SK-N-SH treated with all-trans-retinoic acid at 6 μM for 48 hours (cell line): ENCODE data around the gene CACNA1B.

Experiments
- ATAC-seq: fragments of 200-7000 bp; cut with Tn5 transposase; 3 replicates; pipeline ENCODE4 v1.9.1; 2020; ENCODE audit warnings: mild to moderate bottlenecking, moderate library complexity
- ARNTL ChIP-seq: fragments of 450-650 bp; formaldehyde crosslinking; IDR thresholded peaks from 2 replicates; pipeline ENCODE4 v1.5.0; 2020; ENCODE audit warnings: low read depth, mild to moderate bottlenecking, moderate library complexity, borderline replicate concordance
- CREB5 ChIP-seq: fragments of 250-450 bp; sonication (Bioruptor Pico); IDR thresholded peaks from 2 replicates; pipeline ENCODE4 v1.5.1; 2020; ENCODE audit warnings: low read depth, mild to moderate bottlenecking, moderate library complexity
- CSDC2 ChIP-seq: fragments of 250-450 bp; sonication (Bioruptor Pico); IDR thresholded peaks from 2 replicates; pipeline ENCODE4 v1.5.0; 2020; ENCODE audit warnings: mild to moderate bottlenecking, moderate library complexity
- CSRNP3 ChIP-seq: fragments of 250-450 bp; sonication (Bioruptor Pico); IDR thresholded peaks from 2 replicates; pipeline ENCODE4 v1.5.1; 2021; ENCODE audit warnings: mild to moderate bottlenecking, moderate library complexity
- ESRRG ChIP-seq: fragments of 250-450 bp; sonication (Bioruptor Pico); IDR thresholded peaks from 2 replicates; pipeline ENCODE4 v1.6.1; 2021; ENCODE audit warnings: mild to moderate bottlenecking
- OSR1 ChIP-seq: fragments of 250-450 bp; sonication (Bioruptor Pico); IDR thresholded peaks from 2 replicates; pipeline ENCODE4 v1.8.0; 2022; ENCODE audit warnings: moderate library complexity, mild to moderate bottlenecking, inconsistent platforms
- POU6F1 ChIP-seq: fragments of 250-450 bp; sonication (Bioruptor Pico); IDR thresholded peaks from 2 replicates; pipeline ENCODE4 v1.8.0; 2021; ENCODE audit warnings: low read depth, mild to moderate bottlenecking, moderate library complexity, borderline replicate concordance
- PPARA ChIP-seq: fragments of 250-450 bp; sonication (Bioruptor Pico); IDR thresholded peaks from 2 replicates; pipeline ENCODE4 v1.5.0; 2020; ENCODE audit warnings: mild to moderate bottlenecking, borderline replicate concordance
- RARB ChIP-seq: fragments of 250-450 bp; sonication (Bioruptor Pico); IDR thresholded peaks from 2 replicates; pipeline ENCODE4 v1.8.0; 2021; ENCODE audit warnings: mild to moderate bottlenecking, moderate library complexity
- SNAI2 ChIP-seq: fragments of 250-450 bp; sonication (Bioruptor Pico); IDR thresholded peaks from 2 replicates; pipeline ENCODE4 v1.5.0; 2020; ENCODE audit warnings: mild to moderate bottlenecking, moderate library complexity
- TCF4 ChIP-seq: fragments of 250-450 bp; sonication (Bioruptor Pico); IDR thresholded peaks from 2 replicates; pipeline ENCODE4 v1.8.0; 2021; ENCODE audit warnings: mild to moderate bottlenecking, moderate library complexity, borderline replicate concordance
- TOX ChIP-seq: fragments of 250-450 bp; sonication (Bioruptor Pico); IDR thresholded peaks from 2 replicates; pipeline ENCODE4 v1.8.0; 2021; ENCODE audit warnings: mild to moderate bottlenecking, moderate library complexity, borderline replicate concordance
- ZC3H10 ChIP-seq: fragments of 250-450 bp; sonication (Bioruptor Pico); IDR thresholded peaks from 2 replicates; pipeline ENCODE4 v1.5.1; 2021; ENCODE audit warnings: mild to moderate bottlenecking, moderate library complexity
- ZFP3 ChIP-seq: fragments of 250-450 bp; sonication (Bioruptor Pico); IDR thresholded peaks from 2 replicates; pipeline ENCODE4 v1.5.0; 2020; ENCODE audit warnings: mild to moderate bottlenecking, moderate library complexity
- ZFP30 ChIP-seq: fragments of 450-650 bp; formaldehyde crosslinking; IDR thresholded peaks from 2 replicates; pipeline ENCODE4 v1.5.0; 2022; ENCODE audit warnings: mild to moderate bottlenecking, moderate library complexity
- ZNF565 ChIP-seq: fragments of 450-650 bp; formaldehyde crosslinking; conservative IDR thresholded peaks from 2 replicates; pipeline ENCODE4 v1.5.0; 2020; ENCODE audit warnings: low read depth, mild to moderate bottlenecking, moderate library complexity
- ZNF70 ChIP-seq: fragments of 450-650 bp; formaldehyde crosslinking; IDR thresholded peaks from 2 replicates; pipeline ENCODE4 v1.5.0; 2020; ENCODE audit warnings: mild to moderate bottlenecking, moderate library complexity
- ZNF8 ChIP-seq: fragments of 450-650 bp; formaldehyde crosslinking; IDR thresholded peaks from 2 replicates; pipeline ENCODE4 v1.5.0; 2020; ENCODE audit warnings: mild to moderate bottlenecking, moderate library complexity

Gene CACNA1B

GRCh38 chr9:137891588-137892423 is 14.2 kb downstream of the CACNA1B start:
- TF ChIP-seq TOX (no peak), CSRNP3 (CRISPR knock-in tag) (no peak)
- TF ChIP-seq, all 23 proteins: peak for 0
- no peak for ATAC-seq

GRCh38 chr9:137892424-137893191 is 15.0 kb downstream of the CACNA1B start:
- ATAC-seq, result no peak
- no peak for TF ChIP-seq CREB5 (CRISPR knock-in tag)
- TF ChIP-seq CSRNP3 (CRISPR knock-in tag), result no peak
- no peak for TF ChIP-seq ZC3H10 (CRISPR knock-in tag)
- TF ChIP-seq ZNF565 (CRISPR knock-in tag), result no peak
- TF ChIP-seq ARNTL (CRISPR knock-in tag), result no peak
- no peak for TF ChIP-seq RARB (CRISPR knock-in tag)
- TF ChIP-seq ZNF8 (CRISPR knock-in tag), result no peak
- no peak for TF ChIP-seq ESRRG (CRISPR knock-in tag)
- TF ChIP-seq ZNF70 (CRISPR knock-in tag), result no peak
- no peak for TF ChIP-seq OSR1
- no peak for TF ChIP-seq ZFP30 (CRISPR knock-in tag)
- no peak for TF ChIP-seq POU6F1 (CRISPR knock-in tag)
- TF ChIP-seq, all 23 proteins: peak for 0

- no peak for ATAC-seq
- TF ChIP-seq RARB (CRISPR knock-in tag) (no peak), ZFP30 (CRISPR knock-in tag) (no peak), ARNTL (CRISPR knock-in tag) (no peak), SNAI2 (no peak), CSDC2 (no peak), POU6F1 (CRISPR knock-in tag) (no peak), TCF4 (CRISPR knock-in tag) (no peak), PPARA (no peak), CREB5 (CRISPR knock-in tag) (no peak), ZNF70 (CRISPR knock-in tag) (no peak), TOX (no peak), CSRNP3 (CRISPR knock-in tag) (no peak), ZFP3 (CRISPR knock-in tag) (no peak)
- TF ChIP-seq, all 23 proteins: peak for 0
Measured at GRCh38 chr9:137893670-137894069, 16.1 kb downstream of the CACNA1B start.
